ENCODE measurements around the gene ACTR3. TPM values are rescaled to one million over a fixed set of nuclear protein-coding genes. Genes with fewer than 3 reads are reported as not detected.

Gene ACTR3
- total and polyA plus RNA-seq, 2 of the 4 experiments (the other 2 are of a cell fraction) = 246 to 307 TPM

GRCh38 chr2:113854208-113854607, 35.7 kb upstream of the ACTR3 start:
- Histone ChIP-seq H3K56ac (ENCODE audit: extremely low read depth, insufficient read depth, low read length) (no peak overlapping the region), H3K4me2 (ENCODE audit: low read depth, low read length) (no peak overlapping the region), H2AK9ac (replicated peaks; ENCODE audit: low read depth, low read length, poor library complexity) (no peak overlapping the region), H3K27ac (ENCODE audit: insufficient read depth, low read length) (no peak overlapping the region), H2AK5ac (ENCODE audit: low read depth, low read length) (no peak overlapping the region), H4K20me1 (ENCODE audit: insufficient read depth, low read length) (no peaks in the 10 kb centered on the region), H3K4ac (ENCODE audit: low read depth, low read length) (no peak overlapping the region), H3K4me3 (ENCODE audit: insufficient read depth, low read depth, low read length) (no peak overlapping the region), H4K91ac (ENCODE audit: insufficient read depth, low read depth, low read length) (no peak overlapping the region), H3K36me3 (ENCODE audit: control insufficient read depth, insufficient read depth, low read length) (no peaks in the 10 kb centered on the region), H2BK120ac (ENCODE audit: low read depth, low read length) (no peak overlapping the region), H2BK20ac (ENCODE audit: low read depth, low read length) (no peak overlapping the region), H3K79me1 (ENCODE audit: low read depth in 1 of 2, low read length in 2 of 2) (no peaks in the 10 kb centered on the region), H3K9me3 (ENCODE audit: control insufficient read depth, insufficient read depth, low read length) (no peaks in the 10 kb centered on the region), H2AFZ (replicated peaks; ENCODE audit: low read length, poor library complexity) (no peak overlapping the region), H3K18ac (ENCODE audit: low read depth, low read length) (no peak overlapping the region), H3K4me1 (ENCODE audit: control insufficient read depth, insufficient read depth, low read length) (peaks cover 4% of the 10 kb centered on the region; the same call in 1 of the 2 replicates), H3K23ac (ENCODE audit: low read depth, low read length) (no peak overlapping the region), H3K27me3 (ENCODE audit: control insufficient read depth, insufficient read depth, low read length) (no peaks in the 10 kb centered on the region), H2BK15ac (ENCODE audit: low read depth, low read length) (no peak overlapping the region), H3K9ac (ENCODE audit: low read depth, low read length) (no peak overlapping the region), H4K8ac (ENCODE audit: low read depth in 2 of 2, low read length in 2 of 2) (no peak overlapping the region), H3K14ac (replicated peaks; ENCODE audit: low read depth, low read length) (no peak overlapping the region), H2BK5ac (ENCODE audit: low read depth, low read length, poor library complexity, severe bottlenecking) (no peak overlapping the region), H4K5ac (ENCODE audit: low read depth, low read length) (no peak overlapping the region), H3K9me1 (ENCODE audit: insufficient read depth, low read length) (no peaks in the 10 kb centered on the region)
- dilution Hi-C loops (cut with HindIII; ENCODE audit: low sequenced_read_pairs, unreplicated experiment) = no loop called here
- DNase-seq (no peak), ATAC-seq (ENCODE audit: low read depth) (no peak)
- TF ChIP-seq RFX5 (IDR thresholded peaks at IDR 0.05; ENCODE audit: low read depth, low read length) (no peak), CTCF (conservative IDR thresholded peaks at IDR 0.05; ENCODE audit: low read depth, low read length) (no peak), RAD21 (IDR thresholded peaks at IDR 0.05; ENCODE audit: low read length) (no peak), NFE2L2 (IDR thresholded peaks at IDR 0.05; ENCODE audit: low read depth, low read length) (no peak), POLR2A (IDR thresholded peaks at IDR 0.05; ENCODE audit: low read depth, low read length) (no peak), SMC3 (IDR thresholded peaks at IDR 0.05; ENCODE audit: low read depth, low read length) (no peak), FOS (IDR thresholded peaks at IDR 0.05; ENCODE audit: low read depth, low read length) (no peak), BHLHE40 (IDR thresholded peaks at IDR 0.05; ENCODE audit: low read depth, low read length) (no peak), CHD1 (IDR thresholded peaks at IDR 0.05; ENCODE audit: low read depth, low read length) (no peak), MAFK (IDR thresholded peaks at IDR 0.05; ENCODE audit: low read depth, low read length) (no peak), ELK1 (IDR thresholded peaks at IDR 0.05; ENCODE audit: borderline replicate concordance, low read depth, low read length) (no peak), MAZ (IDR thresholded peaks at IDR 0.05; ENCODE audit: borderline replicate concordance, low read depth, low read length) (no peak), MXI1 (IDR thresholded peaks at IDR 0.05; ENCODE audit: borderline replicate concordance, low read depth, low read length) (no peak), USF2 (IDR thresholded peaks at IDR 0.05; ENCODE audit: low read depth, low read length) (no peak), CEBPB (IDR thresholded peaks at IDR 0.05; ENCODE audit: low read depth, low read length) (no peak), RCOR1 (IDR thresholded peaks at IDR 0.05; ENCODE audit: insufficient replicate concordance, low read length) (no peak)
- intact Hi-C loops (cut with micrococcal nuclease) = no loop called here
- ChIA-PET CTCF (no interaction called here), POLR2A (ENCODE audit: unreplicated experiment) (no interaction called here)
- 100% methylated on average over 1 of the region's 1 CpG; no CpG with 5 or more reads in 1 of the 2 experiments for WGBS, 2 experiments (ENCODE audit: extremely low coverage in 2 of 2, insufficient read length in 1 of 2)
- in situ Hi-C loops (cut with MboI; ENCODE audit: low sequenced_read_pairs) = no loop called here
- no TSS peak for BruUV-seq (replicated peaks)
